NK-92 treated with Interleukin-12 subunit alpha and Interleukin-12 subunit beta, amount 100 ng/mL, for 24 hours (cell line): Measurements from ENCODE around the gene USP4.
"Not testable (repeated sequence)": the region's sequence is repeated elsewhere in the genome, so short reads cannot be mapped to it uniquely, and the experiment has no call there.

Experiments
- DNase-seq: peaks from one replicate; lab custom pipeline; 2025; lab: John Stamatoyannopoulos, UW

The USP4 gene, protein sequence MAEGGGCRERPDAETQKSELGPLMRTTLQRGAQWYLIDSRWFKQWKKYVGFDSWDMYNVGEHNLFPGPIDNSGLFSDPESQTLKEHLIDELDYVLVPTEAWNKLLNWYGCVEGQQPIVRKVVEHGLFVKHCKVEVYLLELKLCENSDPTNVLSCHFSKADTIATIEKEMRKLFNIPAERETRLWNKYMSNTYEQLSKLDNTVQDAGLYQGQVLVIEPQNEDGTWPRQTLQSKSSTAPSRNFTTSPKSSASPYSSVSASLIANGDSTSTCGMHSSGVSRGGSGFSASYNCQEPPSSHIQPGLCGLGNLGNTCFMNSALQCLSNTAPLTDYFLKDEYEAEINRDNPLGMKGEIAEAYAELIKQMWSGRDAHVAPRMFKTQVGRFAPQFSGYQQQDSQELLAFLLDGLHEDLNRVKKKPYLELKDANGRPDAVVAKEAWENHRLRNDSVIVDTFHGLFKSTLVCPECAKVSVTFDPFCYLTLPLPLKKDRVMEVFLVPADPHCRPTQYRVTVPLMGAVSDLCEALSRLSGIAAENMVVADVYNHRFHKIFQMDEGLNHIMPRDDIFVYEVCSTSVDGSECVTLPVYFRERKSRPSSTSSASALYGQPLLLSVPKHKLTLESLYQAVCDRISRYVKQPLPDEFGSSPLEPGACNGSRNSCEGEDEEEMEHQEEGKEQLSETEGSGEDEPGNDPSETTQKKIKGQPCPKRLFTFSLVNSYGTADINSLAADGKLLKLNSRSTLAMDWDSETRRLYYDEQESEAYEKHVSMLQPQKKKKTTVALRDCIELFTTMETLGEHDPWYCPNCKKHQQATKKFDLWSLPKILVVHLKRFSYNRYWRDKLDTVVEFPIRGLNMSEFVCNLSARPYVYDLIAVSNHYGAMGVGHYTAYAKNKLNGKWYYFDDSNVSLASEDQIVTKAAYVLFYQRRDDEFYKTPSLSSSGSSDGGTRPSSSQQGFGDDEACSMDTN

GRCh38 chr3:49339941-49340800 lies at the start of gene USP4:
Gene USP4 (minus strand): TSS chr3:49340053. CDS start chr3:49340024, 29 bp downstream.
- peak; percentile 85 for DNase-seq

- DNase-seq: no peak
Observed at GRCh38 chr3:49389297-49389696, 49.4 kb upstream of the USP4 start.

- no peak for DNase-seq
Observed at GRCh38 chr3:49388289-49388820, 48.5 kb upstream of the USP4 start.

DNA sequence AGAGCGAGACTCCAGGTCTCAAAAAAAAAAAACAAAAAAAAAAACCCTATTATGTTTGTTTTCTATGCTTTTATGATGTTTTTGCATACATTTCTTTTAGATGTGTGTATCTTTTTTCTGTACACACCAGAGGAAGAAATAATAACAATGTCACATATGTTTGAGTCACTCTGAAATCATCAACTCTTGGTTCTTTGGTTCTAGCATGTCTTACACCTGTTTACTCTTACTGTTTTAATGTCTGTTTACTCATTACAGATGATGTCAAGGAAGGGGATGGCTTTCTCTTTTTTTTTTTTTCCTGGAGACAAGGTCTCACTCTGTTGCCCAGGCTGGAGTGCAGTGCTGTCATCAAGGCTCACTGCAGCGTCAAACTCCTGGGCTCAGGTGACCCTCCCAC lies 47.9 kb upstream of the USP4 start:
- DNase-seq: no peak

DNA sequence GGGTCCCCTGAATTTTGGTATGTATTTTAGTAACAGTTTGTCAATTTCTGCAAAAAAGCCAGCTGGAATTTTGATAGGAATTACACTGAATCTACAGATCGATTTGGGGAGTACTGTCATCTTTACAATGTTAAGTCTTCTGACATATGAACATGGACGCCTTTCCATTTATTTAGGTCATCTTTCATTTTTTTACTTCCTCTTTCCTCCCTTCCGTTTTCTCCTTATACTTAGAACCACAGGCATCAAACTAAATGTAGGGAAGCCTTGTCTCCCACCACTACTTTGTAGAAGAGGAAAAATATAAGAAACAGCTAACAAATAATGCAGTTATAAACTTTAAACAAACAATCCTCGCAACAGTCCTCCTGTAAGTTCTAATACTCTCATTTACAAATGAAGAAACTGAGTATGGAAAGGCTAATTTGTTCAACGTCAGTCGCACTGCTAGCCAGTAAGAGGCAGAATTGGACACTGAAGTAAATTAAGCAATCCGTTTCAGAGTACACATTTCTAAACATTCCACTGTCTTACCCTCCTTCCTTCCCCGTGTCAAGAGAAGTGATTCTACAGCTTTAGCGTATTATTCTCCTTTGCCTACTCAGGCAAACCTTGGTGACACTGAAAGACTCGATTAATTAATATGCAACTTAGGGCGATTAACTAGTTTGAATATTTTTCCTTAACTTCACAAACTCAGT lies 46.4 kb upstream of the USP4 start:
- no peak for DNase-seq

DNA sequence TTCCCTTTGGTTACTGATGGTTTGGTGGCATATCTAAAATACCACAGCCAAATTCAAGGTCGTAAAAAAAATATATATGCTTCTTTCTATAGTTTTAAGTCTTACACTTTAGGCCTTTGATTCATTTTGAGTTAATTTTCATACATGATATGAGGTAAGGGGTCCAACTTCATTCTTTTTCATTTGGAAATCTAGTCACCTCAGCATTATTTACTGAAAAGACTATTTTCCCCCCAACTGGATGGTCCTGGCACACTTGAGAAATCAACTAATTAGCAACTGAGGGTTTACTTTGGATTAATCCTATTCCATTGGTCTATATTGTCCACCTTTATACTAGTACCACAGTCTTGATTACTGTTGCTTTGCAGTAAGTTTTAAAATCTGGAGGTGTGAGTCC lies 45.8 kb upstream of the USP4 start:
- DNase-seq: no peak

- no peak for DNase-seq
Observed at GRCh38 chr3:49383387-49383786, 43.5 kb upstream of the USP4 start.

DNA sequence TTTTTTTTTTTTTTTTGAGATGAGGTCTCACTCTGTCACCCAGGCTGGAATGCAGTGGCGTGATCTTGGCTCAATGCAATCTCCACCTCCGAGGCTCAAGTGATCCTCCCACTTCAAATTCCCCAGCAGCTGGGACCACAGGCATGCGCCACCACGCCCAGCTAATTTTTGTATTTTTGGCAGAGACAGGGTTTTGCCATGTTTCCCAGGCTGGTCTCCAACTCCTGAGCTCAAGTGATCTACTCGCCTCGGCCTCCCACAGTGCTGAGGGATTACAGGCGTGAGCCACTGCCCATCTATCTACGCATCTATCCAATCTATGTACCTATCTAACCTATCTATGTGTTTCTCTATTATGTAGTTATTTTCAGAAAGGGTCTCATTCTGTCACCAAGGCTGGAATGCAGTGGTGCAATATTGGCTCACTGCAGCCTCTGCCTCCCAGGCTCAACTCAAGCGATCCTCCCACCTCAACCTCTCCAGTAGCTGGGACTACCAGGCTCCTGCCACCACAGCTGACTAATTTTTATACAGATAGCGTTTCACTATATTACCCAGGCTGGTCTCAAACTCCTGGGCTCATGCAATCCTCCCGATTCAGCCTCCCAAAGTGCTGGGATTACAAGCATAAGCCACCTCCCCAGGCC lies 38.5 kb upstream of the USP4 start:
- DNase-seq: no peak

DNA sequence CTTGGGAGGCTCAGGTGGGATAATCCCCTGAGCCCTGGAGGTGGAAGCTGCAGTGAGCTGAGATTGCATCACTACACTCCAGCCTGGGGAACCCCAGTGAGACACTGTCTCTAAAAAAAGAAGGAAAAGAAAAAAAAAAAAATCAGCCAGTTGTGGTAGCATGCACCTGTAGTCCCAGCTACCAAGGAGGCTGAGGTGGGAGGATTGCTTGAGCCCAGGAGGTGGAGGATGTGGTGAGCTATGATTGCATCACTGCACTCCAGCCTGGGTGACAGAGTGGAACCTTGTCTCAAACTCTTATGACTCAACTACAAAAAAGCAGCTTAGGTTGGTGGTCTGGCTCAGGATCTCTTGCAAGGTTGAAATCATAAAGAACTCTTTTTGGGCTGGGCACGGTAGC lies 37.6 kb upstream of the USP4 start:
- peak; percentile 59 for DNase-seq

DNA sequence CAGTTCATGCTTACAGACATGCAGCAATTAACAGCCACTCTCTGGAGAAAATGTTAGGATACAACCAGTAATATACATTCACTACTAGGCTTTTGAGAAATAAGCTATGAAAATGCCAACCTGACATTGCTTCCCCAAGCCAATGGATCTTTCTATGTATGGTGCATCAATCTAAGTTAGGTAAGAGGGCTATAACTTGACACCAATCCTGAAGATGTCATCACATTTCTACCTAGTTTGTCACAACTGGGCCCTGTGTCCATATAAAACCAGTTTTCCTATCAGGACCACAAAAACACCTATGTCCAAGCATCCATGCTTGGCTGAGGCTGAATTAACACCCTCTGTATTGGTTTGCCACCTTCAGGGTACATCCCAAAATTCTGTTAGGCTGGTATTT lies 32.1 kb upstream of the USP4 start:
- DNase-seq: no peak

GRCh38 chr3:49370585-49371290 lies 30.9 kb upstream of the USP4 start:
- no peak for DNase-seq

- no peak for DNase-seq
Observed at GRCh38 chr3:49362561-49362960, 22.7 kb upstream of the USP4 start.

DNA sequence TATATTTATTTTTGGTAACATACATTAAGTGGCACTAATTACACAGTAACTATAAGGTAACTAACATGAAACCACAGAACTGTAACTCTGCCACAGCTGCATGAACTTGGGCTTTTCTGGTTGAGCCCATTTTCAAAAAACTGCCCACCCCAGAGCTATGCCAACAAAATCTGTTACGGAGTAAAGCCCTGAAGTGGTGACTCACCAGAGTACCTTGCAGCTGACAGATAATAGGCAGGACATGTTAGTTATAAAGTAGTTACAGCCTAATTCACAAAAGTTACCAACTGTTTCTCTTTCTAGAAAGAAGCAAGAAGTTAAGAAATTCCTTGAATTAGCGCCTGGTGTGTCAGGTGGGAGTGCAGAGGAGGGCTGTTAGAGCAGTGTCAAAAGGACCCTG lies 19.8 kb upstream of the USP4 start:
- DNase-seq: no peak

GRCh38 chr3:49358884-49359225 lies 19.0 kb upstream of the USP4 start:
- no peak for DNase-seq

DNA sequence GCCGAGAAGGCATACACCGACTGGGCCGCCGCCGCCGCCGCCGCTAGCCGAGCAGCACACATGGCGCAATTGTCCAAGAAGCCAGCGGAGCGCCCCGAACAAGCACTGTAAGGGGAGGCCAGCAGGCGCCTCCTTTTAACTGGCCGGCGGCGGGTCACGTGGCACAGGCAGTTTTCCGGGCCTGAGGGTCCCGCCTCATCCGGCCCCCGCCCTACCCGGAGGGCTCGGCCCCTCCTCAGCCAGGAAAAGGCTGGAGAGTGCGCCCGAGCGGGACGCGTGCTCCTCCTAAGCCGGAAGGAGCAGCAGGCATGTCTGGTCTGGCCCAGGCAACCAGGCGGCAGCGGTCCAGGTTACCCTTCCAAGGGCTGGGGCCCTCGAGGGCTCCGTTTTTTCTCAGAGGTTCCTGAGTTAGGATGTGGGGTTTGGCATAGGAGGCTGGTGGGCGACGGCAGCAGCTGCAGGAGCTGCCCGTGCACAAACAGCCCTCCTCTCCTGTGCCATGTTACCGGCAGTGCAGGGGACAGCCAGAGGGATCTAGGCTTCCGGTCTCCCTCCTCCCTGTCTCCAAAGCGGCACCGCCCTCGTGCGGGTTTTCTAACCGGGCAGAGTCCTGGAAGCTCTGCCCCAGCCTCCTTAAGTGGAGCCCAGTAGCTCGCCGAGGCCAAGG lies 18.5 kb upstream of the USP4 start, which contains the start of gene GPX1:
GPX1 (minus strand) TSS at position 137 of the 667 bp plus-strand sequence; CDS start at position 62, 75 bp downstream.
- DNase-seq: peak; percentile 69

DNA sequence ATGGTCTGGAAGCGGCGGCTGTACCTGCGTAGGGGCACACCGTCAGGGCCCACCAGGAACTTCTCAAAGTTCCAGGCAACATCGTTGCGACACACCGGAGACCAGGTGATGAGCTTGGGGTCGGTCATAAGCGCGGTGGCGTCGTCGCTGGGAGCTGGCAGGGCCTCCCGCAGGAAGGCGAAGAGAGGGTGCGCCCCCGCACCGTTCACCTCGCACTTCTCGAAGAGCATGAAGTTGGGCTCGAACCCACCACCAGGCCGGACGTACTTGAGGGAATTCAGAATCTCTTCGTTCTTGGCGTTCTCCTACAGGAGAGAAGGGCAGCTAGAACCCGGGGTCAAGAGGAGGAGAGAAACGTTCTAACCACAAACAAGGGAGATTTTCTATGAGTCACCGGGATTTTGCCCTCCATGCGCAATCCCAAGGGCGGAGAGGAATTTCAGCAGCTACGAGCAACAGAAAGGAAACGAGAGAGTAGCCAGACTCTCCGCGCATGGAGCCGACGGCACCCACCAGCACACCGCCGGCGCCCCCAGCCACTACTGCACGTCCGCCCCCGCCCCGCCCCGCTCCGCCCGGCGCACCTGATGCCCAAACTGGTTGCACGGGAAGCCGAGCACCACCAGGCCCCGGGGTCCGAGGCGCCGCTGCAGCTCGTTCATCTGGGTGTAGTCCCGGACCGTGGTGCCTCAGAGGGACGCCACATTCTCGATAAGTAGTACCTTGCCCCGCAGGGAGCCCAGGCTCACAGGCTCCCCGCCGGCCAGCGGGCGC lies 17.8 kb upstream of the USP4 start:
- DNase-seq: peak; percentile 37

GRCh38 chr3:49357095-49357442 lies 17.2 kb upstream of the USP4 start:
- DNase-seq: not testable (repeated sequence)

DNA sequence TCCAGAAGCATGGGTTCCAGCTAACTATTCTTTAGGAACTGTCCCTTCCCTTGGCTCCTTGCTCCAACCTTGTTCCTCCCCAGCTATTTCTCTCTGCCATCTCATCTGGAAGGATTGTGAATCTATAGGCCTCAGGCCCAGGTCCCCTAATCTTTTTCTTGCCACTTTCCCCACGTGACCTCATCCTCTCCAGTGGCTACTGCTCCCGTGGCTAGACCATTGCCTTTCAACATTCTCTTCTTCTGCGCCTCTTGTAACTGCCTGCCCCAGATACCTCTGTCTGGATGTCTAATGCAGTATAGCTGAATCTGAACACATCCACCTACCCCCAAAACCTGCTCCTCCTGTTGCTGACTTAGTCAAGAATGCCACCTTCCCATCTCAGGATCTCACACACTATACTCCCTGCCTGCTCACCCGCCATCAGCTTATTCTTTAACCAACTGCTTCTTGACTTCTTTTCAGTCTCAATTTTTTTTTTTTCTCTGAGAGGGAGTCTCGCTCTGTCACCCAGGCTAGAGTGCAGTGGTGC lies 13.1 kb upstream of the USP4 start:
- no peak for DNase-seq
